A172 (cell line): Measurements from ENCODE around the gene MPO. TPM values are rescaled to one million over a fixed set of nuclear protein-coding genes. Genes with fewer than 3 reads are reported as not detected.

Source experiments
- DNase-seq: peaks from one replicate; pipeline ENCODE4 v3.0.0-alpha.2; 2015; ENCODE audit warnings: low spot score
- total RNA-seq: library from RNA; depleted of rRNA; stranded (reverse); fragments of >200 nt; shearing (Covaris generic); gene quantifications from 2 replicates; pipeline ENCODE4 v1.2.3, GENCODE V29; 2014; rRNA removed

Gene MPO, protein sequence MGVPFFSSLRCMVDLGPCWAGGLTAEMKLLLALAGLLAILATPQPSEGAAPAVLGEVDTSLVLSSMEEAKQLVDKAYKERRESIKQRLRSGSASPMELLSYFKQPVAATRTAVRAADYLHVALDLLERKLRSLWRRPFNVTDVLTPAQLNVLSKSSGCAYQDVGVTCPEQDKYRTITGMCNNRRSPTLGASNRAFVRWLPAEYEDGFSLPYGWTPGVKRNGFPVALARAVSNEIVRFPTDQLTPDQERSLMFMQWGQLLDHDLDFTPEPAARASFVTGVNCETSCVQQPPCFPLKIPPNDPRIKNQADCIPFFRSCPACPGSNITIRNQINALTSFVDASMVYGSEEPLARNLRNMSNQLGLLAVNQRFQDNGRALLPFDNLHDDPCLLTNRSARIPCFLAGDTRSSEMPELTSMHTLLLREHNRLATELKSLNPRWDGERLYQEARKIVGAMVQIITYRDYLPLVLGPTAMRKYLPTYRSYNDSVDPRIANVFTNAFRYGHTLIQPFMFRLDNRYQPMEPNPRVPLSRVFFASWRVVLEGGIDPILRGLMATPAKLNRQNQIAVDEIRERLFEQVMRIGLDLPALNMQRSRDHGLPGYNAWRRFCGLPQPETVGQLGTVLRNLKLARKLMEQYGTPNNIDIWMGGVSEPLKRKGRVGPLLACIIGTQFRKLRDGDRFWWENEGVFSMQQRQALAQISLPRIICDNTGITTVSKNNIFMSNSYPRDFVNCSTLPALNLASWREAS
- total RNA-seq, result not detected in 2 replicates

- DNase-seq, result no peak
Measured at GRCh38 chr17:58280480-58281217, at the start of gene MPO. Gene MPO, minus strand, starts transcription at chr17:58280935. Its CDS starts 177 bp downstream, at chr17:58280758.

DNA sequence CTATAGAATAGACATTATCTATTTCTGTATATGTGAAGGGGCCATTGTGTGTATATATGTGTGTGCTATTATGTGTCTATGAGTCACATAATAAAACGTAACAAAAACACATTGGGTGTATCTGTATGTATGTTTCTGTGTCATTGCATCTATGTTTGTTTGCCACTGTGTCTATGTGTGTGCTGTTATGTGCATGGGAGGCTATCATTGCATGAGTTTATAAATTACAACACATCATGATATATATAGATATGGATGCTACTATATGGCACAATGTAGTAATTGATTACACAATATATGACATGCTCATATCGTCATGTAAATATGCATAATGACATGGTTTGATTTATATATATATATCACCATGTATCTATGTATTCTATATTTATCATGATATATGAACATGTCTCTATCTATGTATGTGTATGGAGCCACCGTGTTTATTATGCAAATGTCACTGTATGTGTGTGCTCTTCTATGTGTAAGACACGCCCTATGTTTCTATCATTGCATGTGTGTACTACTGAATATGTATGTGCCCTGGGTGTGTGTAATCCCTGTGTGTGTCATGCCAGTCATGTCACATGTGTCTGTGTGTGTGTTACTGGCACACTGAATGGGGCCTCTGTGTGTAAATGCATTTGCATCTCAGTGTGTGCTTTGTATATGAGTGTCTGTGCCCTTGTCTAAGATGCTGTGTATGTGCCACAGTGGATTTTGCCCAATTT is 49.2 kb upstream of the MPO start:
- no peak for DNase-seq

- no peak for DNase-seq
Measured at GRCh38 chr17:58329035-58329809, 48.5 kb upstream of the MPO start.

DNA sequence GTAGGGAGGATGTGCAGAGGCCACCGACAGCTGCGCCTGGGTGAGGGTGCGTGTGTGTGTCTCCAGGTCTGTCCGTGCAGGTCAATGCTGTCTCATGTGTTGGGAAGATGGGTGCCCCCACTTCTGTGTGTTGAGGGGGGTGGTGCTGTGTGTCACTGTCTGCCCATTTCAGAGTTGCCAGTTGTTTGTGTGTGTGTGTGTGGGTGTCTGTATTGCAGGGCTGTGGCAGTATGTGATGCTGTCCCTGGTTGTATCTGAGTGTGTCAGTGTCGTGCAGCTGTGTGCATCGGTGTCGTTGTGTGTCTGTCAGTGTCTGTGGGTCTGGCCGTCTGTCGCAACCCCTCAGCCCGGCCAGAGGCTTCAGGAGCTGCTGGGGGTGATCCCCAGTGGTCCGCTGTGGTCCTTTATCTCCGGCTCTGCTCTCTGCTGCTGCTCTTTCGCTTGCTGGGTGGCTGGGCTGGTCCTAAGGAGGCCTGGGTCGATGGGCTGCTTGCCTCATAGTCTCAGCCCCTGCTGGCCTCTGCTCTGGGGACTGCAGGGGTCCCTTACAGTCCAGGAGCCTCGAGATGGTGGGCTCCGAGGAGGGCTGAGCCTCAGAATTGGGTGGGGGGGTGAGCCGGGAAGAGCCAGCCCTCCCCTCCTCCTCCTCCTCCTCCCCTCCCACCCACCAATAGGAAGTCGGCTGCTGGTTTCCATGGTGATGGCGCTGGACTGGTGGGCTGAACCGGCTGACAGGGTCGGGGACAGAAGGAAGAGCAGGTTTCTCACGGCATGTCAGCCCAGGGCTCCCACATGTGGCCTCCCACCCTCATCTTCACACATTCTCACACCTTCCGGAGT is 47.7 kb upstream of the MPO start, which contains the start of gene TSPOAP1:
Gene TSPOAP1 (minus strand): TSS at position 601 of the 840 bp plus-strand sequence. CDS start 875 bp downstream, outside the sequence.
- DNase-seq, result no peak

- DNase-seq, result no peak
Measured at GRCh38 chr17:58327363-58328194, 46.8 kb upstream of the MPO start.

DNA sequence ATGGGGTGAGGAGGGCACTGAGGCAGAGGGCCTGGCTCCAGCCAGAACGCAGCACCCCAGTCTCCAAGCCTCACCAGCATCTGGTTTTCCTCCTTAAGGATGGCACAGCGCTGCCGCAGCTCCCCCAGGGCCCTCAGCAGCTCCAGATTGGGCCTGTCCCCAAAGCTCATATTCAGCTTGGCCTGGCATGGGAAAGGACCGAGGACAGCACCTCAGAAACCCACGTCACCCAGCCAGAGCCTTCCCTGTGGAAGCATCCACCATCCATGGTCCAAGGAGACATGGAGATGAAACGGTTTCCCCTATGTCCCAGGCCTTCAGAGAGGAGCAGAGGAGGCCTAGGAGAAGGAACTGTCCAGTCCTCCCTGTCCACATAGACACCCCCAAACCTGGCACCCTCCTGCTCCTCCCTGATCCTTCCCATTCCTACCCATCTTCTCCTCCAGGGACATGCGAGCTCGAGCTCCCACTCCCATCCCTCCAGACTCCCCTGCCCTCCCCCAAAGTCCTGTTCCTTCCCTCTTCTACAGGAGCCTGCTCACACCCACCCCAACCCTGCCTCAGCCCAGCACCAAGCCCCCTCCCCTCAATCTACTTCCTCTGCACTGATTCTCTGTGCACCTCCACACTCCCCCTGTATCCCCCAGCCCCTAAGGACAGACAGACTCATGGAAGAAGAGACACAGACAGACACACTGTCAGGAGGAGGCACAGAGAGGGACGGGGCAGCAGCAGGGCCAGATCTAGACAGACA is 46.1 kb upstream of the MPO start:
- DNase-seq, result no peak

- no peak for DNase-seq
Measured at GRCh38 chr17:58325976-58326468, 45.3 kb upstream of the MPO start.

DNA sequence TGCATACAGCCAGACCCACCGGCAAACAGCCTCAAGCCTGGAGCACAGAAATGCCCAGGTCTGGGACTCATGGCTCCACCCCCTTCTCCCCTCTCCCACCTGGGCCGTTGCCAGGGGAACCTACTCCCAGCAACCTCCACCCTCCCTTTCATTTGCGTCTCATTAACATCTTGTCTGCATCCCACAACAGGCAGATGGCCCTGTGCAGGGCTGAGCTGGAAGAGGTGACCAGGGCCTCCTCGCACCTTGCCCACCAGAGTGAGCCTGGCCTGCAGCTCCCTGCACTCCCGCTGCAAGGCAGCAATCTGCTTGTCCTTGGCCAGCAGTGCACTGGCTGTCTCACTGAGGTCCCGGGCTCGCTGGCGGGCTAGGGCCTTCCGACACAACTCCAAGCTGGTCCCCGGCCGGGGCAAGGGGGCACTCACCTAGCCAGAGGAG is 44.6 kb upstream of the MPO start:
- DNase-seq, result no peak

DNA sequence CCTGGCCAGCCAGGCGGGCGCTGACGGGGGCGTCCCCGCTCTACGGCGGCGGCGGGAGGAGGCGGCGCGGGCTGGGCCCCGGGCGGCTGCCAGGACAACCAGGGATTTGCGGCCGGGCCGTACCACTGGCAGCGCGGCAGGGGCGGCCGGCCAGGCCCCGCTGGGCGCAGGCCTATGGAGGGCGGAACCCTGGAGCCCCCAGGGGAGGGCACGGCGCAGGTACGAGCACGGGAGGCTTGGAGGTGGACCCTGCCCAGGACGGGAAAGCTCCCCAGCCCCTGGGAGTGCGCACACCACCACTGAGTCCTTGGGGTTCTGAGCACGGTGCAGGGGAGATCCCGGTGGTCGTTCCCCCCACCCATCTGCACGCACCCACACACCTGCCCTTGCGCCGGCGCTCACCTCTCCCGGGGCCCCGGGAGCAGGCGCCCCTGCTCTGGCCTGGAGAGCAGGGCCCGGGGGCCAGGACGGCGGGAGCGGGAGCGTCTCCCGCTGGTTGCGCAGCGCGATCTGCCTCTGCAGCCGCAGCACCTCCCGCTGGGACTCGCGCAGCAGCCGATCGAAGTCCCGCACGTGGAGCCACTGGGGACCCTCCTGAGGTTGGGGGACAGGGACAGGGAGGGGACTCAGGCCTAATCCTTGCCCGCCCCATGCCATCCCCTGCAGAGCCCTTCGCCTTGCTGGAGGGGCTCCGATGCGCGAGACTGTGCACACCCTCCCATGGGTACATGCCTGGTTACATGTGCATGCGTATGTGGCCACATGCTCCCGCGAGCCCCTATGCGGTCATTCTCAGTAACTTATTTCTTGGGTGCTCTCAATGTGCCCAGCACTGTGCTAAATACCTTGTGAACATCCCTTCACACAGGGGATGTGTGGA is 43.9 kb upstream of the MPO start:
- no peak for DNase-seq

DNA sequence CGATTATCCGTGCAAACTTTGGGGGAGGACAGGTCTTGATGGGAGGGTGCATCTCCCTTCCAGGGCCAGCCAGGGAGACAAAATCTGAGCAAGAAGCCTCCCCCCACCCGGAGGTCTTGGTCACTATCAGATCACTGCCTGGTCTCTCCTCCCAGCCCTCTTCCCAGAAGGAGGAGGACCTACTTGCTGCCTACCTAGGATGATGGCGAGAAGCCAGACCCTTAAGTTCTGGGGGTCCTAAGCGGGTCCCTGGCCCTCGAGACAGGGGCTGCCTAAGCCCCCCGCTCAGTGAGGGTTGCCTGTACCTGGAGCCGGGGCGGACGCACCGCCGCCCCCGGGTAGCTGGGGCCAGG is 43.3 kb upstream of the MPO start:
- no peak for DNase-seq

GRCh38 chr17:58323366-58324055 is 42.8 kb upstream of the MPO start:
- no peak for DNase-seq

- no peak for DNase-seq
Measured at GRCh38 chr17:58322581-58323185, 41.9 kb upstream of the MPO start.

- peak; percentile 65 for DNase-seq
Measured at GRCh38 chr17:58321571-58322525, 41.1 kb upstream of the MPO start.

DNA sequence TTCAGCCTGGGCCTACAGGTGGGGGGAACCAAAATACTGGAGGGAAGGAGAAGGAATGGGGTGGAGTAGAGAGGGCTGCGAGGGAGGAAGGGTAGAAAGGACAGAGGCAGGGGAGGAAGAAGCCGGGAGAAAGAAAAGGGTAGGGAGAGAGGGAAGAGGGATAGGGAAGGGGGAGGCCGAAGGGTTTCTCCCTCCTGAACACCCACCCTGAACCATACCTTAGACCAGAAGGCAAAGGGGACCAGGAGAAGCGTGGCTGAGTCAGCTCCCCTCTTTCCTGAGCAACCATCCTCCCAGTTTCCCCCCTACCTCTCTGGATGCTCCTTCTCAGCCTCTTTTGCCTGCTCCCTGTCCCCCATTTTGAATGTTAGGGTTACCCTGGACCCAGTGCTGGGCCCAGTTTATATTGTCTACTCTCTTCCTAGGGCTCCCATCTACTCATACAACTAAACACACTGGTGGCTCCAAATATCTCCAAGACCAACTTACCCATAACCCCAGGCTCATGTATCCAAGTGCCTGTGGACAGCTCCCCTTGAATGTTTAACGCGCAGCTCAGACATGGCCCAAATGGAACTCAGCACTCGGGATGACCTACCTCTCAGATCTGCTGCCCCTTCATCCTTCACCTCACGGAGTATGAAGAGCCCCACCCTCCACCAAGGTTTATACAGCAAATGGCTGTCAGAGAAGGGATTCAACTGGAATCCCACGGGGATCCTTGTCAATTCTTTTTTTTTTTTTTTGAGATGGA is 40.0 kb upstream of the MPO start:
- DNase-seq, result no peak
